ENCODE measurements around the gene IL36A.

Gene IL36A

GRCh38 chr2:113009622-113010021 lies 4.4 kb downstream of the IL36A start:
- DNase-seq: no peak

- no peak for DNase-seq
Measured at GRCh38 chr2:113010088-113010487, 4.8 kb downstream of the IL36A start.

GRCh38 chr2:113011108-113011507 lies 5.8 kb downstream of the IL36A start:
- no peak for DNase-seq

- no peak for DNase-seq
Measured at GRCh38 chr2:113012436-113013335, 7.4 kb downstream of the IL36A start.

GRCh38 chr2:113013336-113013661 lies 8.0 kb downstream of the IL36A start:
- no peak for DNase-seq

GRCh38 chr2:113014067-113014466 lies 8.8 kb downstream of the IL36A start:
- DNase-seq: no peak

- DNase-seq: no peak
Measured at GRCh38 chr2:113015042-113015441, 9.8 kb downstream of the IL36A start.

- no peak for DNase-seq
Measured at GRCh38 chr2:113015655-113016054, 10.4 kb downstream of the IL36A start.

GRCh38 chr2:113018509-113018908 lies 13.2 kb downstream of the IL36A start:
- no peak for DNase-seq

GRCh38 chr2:113021312-113021711 lies 16.1 kb downstream of the IL36A start:
- no peak for DNase-seq

- DNase-seq: no peak
Measured at GRCh38 chr2:113024764-113025163, 19.5 kb downstream of the IL36A start.

- DNase-seq: no peak
Measured at GRCh38 chr2:113025737-113026136, 20.5 kb downstream of the IL36A start.

GRCh38 chr2:113027691-113028090 lies 22.4 kb downstream of the IL36A start:
- DNase-seq: no peak

GRCh38 chr2:113028112-113028511 lies 22.9 kb downstream of the IL36A start:
- no peak for DNase-seq

- DNase-seq: no peak
Measured at GRCh38 chr2:113032737-113033136, 27.5 kb downstream of the IL36A start.

- DNase-seq: no peak
Measured at GRCh38 chr2:113034016-113034415, 28.8 kb downstream of the IL36A start.

- no peak for DNase-seq
Measured at GRCh38 chr2:113036763-113037162, 31.5 kb downstream of the IL36A start.

GRCh38 chr2:113038291-113038690 lies 33.0 kb downstream of the IL36A start:
- no peak for DNase-seq

GRCh38 chr2:113039158-113039557 lies 33.9 kb downstream of the IL36A start:
- no peak for DNase-seq

- no peak for DNase-seq
Measured at GRCh38 chr2:113039719-113040118, 34.5 kb downstream of the IL36A start.

- DNase-seq: no peak
Measured at GRCh38 chr2:113041871-113042270, 36.6 kb downstream of the IL36A start.

GRCh38 chr2:113046465-113046864 lies 41.2 kb downstream of the IL36A start:
- DNase-seq: no peak

GRCh38 chr2:113050921-113051895 lies 45.9 kb downstream of the IL36A start:
- no peak for DNase-seq

GRCh38 chr2:113052396-113052917 lies 47.2 kb downstream of the IL36A start, which contains the start of gene IL36B:
TSS of gene IL36B (minus strand) at chr2:113052867.
- DNase-seq: no peak
